ENCODE results near the gene ARPC5.
"Not testable (repeated sequence)": the region's sequence is repeated elsewhere in the genome, so short reads cannot be mapped to it uniquely, and the experiment has no call there.

The ARPC5 gene

DNA sequence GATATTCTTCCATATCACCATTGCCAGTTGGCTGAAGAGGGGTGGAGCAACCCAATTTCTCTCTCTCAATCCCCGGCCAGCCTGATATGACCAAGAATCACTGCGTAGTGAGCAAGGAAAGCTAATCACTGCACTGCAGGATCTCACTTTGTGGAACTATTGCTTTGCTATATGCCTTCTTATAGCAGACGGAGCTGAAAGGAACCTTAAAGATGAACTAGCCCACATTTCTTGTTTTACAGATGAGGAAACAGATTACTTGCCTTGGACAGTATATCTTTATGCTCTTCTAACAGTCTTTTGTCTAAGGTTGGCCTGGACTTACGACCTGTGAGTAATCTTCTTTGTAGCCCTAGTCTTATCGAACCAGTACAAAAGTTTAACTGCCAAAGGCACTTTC, 9.9 kb upstream of the ARPC5 start:
- no peak for DNase-seq

DNA sequence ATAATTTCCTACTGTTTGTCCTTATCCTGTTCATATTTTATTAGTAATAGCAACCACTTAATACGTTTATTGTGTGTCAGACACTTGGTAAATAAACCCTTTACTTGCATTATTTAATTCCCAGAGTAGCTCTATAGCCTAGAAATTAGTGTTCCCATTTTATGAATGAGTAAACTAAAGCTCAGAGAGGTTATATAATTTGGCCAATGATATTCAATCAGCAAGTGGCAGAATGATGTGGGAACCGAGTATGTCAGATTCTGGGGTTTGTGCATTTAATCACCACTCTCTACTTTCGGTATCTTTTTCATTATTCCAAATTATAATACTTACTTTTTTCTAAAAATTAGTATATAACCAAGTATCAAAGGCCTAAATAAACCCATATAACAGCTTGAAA, 6.6 kb upstream of the ARPC5 start:
- no peak for DNase-seq

GRCh38 chr1:183640193-183640592, 4.6 kb upstream of the ARPC5 start:
- no peak for DNase-seq

GRCh38 chr1:183638649-183639387, 3.2 kb upstream of the ARPC5 start:
- no peak for DNase-seq

DNA sequence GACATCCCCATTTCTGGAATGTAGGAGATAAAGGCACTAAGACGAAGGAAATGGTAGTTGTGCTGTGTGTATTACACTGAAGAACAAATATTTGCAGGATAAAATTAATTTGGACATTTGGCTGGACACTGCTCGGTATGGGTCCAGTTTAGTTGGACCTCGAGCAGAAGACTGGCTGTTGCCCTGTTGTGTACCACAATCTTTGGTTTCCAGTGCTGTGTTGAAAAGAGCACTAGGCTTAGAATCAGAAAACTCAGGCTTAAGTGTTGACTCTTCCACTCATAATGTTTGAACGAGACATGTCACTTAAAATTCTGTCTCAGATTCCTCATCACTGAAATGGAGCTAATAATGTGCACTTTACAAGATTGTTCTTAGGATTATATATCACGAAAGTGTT, 1.2 kb upstream of the ARPC5 start:
- DNase-seq, result no peak

- no peak for DNase-seq
These were observed 725 bp upstream of the ARPC5 start for GRCh38 chr1:183636334-183636682.

DNA sequence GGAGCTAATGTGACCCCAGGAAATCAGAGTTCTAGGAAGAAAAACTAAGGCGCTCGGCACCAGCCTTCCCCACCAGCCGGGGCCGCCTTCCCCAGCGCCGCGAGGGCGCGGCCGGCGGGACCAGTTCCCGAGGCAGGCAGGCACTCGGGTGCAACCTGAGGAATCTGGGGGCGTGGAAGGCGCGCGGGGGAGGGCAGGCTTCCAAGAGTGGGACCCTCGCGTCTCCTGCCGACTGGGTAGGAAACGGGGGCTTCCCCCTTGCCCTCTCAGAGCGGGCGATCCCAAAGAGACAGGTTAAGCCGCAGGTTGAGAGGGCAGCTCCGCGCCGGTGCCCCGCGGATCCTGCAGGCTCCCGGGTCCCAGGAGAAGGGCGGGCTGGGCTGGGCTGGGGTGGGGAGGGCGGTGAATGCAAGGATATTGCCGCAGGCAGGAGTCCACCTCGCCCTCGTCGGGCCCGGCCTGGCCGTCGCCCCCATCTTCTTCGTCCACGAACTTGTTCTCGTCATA, 431 bp downstream of the ARPC5 start:
- peak; percentile 16 to 19 for DNase-seq

DNA sequence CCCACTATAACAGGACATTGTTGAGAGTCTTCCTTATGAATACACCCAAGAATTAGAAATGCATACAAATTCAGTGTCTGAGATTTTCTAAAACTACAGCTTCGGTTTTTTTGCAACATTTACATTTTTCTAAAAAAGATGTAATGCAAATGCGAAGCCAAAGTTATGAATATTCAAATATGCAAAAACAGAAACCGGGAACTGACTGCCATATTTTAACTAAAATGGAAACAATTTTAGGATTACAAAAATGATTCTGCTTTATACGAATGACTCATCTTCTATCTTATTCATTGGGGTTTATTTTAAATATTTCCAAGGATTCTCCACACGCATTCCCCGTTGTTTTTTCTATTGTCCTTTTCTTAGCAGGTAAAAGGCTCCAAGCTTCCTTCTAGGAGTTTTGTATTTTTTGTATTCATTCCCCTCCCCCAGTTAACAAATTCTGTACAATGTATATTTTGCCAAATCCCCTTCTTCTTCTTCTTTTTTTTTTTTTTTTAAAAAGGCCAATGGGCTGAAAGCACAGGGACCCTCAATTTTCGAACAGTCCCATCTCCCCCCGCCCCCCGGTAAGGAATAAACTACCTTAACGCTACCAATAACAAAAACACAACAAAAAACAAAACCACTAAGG, 1.0 kb downstream of the ARPC5 start:
- no peak for DNase-seq

DNA sequence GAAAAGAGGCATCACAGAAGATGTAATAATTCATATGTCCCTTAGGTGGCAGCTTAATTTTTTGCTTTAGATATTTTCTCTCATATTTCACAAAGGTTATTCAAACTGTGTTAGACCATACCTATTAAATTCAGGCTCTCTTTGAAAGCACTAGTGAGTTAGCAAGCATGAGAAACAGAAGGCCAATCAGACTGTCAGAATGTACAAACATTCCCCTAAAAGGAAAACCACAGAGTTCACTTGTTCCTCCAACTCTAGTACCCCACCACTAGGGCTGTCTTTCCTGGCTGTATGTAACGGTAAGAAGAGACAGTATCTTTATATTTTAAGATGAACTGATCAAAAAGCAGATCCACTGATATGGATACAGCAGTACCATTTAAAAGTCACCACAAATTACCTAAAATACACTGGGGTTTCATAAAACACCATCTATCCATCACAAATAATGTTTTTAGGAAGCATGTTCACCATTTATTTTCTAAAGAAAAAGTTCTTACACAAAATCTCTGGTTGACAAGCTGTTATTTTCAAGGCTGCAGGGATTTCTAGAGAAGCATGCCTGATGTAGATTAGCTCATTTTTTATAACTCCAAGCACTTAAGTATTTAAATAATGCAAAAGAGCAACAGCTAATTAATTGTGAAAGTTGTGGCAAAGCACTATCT, 1.8 kb downstream of the ARPC5 start:
- DNase-seq, result no peak

GRCh38 chr1:183632964-183633363, 2.6 kb downstream of the ARPC5 start:
- no peak for DNase-seq

GRCh38 chr1:183632114-183632513, 3.5 kb downstream of the ARPC5 start:
- DNase-seq, result no peak

- no peak for DNase-seq
These were observed 4.8 kb downstream of the ARPC5 start for GRCh38 chr1:183630748-183631147.

DNA sequence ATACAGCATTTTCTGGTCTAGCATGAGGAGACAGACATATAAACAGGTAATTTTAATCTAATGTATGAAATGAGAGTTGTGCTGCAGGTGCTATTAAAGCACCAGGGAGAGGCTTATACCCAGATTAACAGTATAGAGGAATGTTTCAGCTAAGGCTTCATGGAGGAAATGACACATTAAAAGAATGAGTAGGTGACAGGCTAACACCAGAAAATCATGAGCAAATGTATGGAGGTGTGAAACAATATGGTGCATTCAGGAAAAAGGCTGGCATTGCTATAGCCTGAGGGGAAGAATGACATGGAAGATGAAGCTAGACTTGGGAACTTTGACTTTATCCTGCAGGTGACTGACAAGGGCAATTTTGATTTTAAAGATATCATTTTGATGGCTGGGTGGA, 7.0 kb downstream of the ARPC5 start:
- no peak for DNase-seq

DNA sequence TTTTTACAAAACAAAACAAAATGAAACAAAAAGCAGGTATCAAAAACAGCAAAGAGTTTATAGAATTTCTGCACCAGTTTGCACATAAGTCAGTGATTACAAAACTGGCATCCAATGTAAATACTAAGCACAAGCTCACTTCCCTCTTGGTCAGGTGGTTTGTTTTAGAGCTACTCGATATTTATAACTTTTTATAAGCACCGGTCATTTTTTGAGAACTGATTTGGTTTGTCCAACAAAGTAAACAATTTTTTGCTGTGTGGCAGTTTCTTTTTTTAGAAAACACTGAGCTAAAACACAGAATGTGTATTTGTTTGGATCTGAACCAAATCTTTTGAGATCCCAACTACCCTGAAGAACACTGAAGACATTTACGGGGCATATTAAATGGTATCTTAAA, 9.3 kb downstream of the ARPC5 start:
- not testable (repeated sequence) for DNase-seq

DNA sequence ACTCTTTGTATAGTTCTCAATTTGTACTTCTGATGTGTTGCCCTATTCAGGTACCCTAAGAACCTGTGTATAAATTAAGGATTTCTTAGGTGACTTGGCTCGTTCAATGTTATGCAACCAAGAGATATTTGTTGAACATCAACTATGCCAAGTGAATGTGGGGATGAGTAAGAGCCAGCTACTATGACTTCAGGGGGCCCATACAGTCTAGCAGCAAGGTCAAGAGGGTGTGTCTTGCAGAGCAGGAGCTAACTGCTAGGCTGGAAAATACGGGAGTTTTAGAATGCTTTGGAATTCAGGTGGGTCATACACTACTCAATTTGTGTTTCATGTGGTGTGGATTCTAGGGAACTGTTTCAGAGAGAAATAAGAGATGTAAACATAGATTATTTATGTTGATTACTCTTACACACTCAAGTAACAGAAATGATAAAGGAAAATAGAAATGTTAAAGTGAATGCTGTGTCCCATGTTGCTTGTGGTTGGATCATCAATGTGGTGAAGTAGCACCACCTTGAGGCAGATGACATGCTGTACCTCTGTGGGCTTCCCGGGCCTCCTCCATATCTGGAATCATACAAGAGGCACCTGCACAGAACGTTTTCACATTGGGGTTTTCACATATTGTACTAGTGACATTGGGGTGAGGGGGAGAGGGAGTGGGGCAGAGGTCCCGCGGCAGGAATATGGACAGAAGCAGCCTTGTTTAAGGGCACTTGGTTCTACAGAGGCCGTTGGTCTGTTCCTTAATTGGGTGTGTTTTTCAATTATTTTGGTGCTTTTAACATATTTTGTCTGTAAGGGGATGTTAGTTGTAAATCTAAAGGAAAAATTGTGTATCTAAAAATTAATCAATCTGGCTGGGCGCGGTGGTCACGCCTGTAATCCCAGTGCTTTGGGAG, 12.4 kb downstream of the ARPC5 start:
- DNase-seq, result peak; percentile 28 to 31

- DNase-seq, result no peak
These were observed 13.6 kb downstream of the ARPC5 start for GRCh38 chr1:183622013-183622412.

DNA sequence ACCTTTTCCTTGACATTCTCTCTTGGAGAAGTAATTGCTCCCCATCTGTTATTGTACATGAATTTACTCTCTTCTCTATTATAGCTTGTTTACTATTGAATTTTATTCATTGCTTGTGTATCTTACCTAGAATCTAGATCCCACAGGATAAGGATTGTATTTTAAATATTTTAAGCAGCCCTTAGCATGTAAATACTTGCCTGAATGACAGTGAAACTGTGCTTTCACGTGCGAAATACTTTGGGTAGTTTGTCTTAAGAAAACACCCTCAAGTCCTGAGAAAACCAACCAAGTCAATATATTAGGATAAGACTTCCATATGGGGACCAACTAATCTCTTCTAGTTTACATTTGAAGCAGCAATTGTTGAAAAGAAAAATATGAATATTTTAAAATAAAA, 15.3 kb downstream of the ARPC5 start:
- no peak for DNase-seq

- no peak for DNase-seq
These were observed 15.8 kb downstream of the ARPC5 start for GRCh38 chr1:183619781-183620180.

- not testable (repeated sequence) for DNase-seq
These were observed 17.4 kb downstream of the ARPC5 start for GRCh38 chr1:183618202-183618601.

DNA sequence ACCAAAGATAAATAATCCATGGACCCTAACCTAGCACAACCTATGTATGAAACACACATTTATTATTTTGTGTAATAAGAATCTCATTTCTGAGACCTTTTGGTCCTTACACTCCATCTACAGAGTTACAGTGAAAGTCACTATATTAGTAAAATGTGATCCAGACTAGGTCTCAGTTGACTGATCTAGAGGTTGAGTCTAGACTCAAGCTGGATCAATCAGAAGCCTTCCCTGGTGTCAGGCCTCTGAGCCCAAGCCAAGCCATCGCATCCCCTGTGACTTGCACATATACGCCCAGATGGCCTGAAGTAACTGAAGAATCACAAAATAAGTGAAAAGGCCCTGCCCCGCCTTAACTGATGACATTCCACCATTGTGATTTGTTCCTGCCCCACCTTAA, 22.6 kb downstream of the ARPC5 start:
- not testable (repeated sequence) for DNase-seq

- DNase-seq, result no peak
These were observed 23.2 kb downstream of the ARPC5 start for GRCh38 chr1:183612407-183612806.

- DNase-seq, result no peak
These were observed 24.6 kb downstream of the ARPC5 start for GRCh38 chr1:183611021-183611420.

All from stimulated activated CD4-positive, alpha-beta T cell treated with anti-CD3 and anti-CD28 coated beads, Interleukin-2, amount 100 ng/mL, for 48 hours (primary cell).